HG02981 (cell line): ENCODE data around the gene CFAP119.

Experiments
- ATAC-seq: cut with Tn5 transposase; IDR thresholded peaks from one replicate; pipeline ENCODE4 v1.9.1; 2021; ENCODE audit warnings: mild to moderate bottlenecking, moderate library complexity; ENCODE audit not compliant: unreplicated experiment

Gene CFAP119

GRCh38 chr16:30715750-30716445 is 46.0 kb downstream of the CFAP119 start:
- ATAC-seq, result no peak

GRCh38 chr16:30711712-30712111 is 50.1 kb downstream of the CFAP119 start:
- no peak for ATAC-seq

GRCh38 chr16:30710971-30711370 is 50.9 kb downstream of the CFAP119 start:
- no peak for ATAC-seq
